Activated T-cell treated with anti-CD3 and anti-CD28 coated beads for 48 hours (primary cell): Measurements from ENCODE around the gene SMARCD2.
A peak's percentile ranks its signal among the peaks of the same experiment; 100 is the strongest.

Experiments
- DNase-seq: peaks from one replicate; pipeline ENCODE4 v3.0.0-alpha.2; 2020; ENCODE audit warnings: low read depth

The SMARCD2 gene

GRCh38 chr17:63832014-63832413, 10.5 kb downstream of the SMARCD2 start:
- no peak for DNase-seq

DNA sequence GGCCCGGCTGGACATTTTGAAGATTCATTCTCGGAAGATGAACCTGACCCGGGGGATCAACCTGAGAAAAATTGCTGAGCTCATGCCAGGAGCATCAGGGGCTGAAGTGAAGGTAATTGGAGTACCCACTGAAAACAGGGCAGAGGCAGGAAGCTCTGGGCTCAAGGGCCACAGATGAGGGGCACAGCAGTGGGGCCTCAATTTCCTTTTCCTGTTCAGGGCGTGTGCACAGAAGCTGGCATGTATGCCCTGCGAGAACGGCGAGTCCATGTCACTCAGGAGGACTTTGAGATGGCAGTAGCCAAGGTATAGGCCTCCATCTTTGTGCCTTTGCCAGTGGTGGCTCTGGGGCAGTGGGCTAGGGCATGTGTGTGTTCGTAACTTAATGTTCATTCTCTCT, 11.0 kb downstream of the SMARCD2 start:
- DNase-seq: no peak

- no peak for DNase-seq
Measured at GRCh38 chr17:63830904-63831491, 11.5 kb downstream of the SMARCD2 start.

GRCh38 chr17:63830278-63830677, 12.2 kb downstream of the SMARCD2 start:
- no peak for DNase-seq

GRCh38 chr17:63828936-63829335, 13.5 kb downstream of the SMARCD2 start:
- no peak for DNase-seq

DNA sequence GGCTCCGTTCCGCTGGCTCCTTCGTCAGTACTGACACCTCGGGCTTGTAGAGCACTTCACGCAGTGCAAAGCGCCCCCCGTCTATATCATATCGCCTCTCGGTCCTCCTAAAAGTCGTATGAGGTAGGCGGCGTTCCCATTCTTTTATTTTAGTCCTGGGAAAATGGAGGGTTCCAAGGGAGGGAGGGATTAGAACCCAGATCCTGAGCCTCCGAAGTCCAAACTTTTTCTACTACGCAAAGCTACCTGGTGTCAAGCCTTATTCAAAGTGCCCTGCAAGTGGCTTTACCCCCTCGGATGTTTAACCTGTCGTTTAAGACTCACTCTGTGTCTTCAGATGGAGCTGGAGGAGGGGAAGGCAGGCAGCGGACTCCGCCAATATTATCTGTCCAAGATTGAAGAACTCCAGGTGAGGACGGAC, 14.7 kb downstream of the SMARCD2 start:
- DNase-seq: no peak

DNA sequence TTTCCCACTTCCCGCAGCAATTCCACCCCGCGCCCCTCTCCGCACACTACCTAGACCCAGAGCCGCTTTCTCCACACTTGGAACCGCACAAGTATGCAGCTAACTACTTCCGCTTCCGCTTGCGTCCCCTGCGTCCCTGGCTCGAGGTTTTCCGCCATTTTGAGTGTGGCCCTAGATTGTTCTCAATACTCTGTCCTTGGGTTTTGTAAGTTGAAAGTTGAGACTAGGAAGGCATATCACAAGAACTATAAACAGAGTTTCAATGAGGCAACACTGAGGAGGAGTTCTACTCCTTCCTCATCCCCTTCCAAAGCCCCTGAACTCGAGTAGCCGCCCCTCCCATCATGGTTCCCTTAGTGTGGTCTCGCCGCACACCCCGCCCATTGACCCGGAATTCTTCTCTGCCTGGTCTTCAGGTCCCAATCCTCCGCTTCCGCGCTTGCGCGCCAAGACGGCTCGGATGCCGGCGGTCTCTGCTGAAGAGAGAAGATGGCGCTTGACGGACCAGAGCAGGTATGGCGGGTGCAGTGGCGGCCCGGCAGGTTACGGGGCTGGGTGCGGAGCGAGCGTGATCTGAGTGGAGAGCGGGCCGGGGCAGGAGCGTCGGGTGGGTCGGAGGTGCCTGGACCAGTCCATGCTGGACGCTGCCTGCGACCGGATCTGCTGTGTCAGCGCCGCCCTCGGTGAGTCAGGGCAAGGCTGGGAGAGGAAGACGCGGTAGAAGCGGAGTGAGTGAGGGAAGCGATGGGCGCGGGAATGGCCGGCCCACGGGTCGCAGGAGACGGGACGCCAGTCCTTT, 15.3 kb downstream of the SMARCD2 start, which contains the start of the genes FTSJ3 and PSMC5:
FTSJ3 (minus strand) TSS at position 662 of the 799 bp plus-strand sequence. CDS start 761 bp downstream, outside the sequence.
PSMC5 (plus strand) TSS at position 430 of the 799 bp plus-strand sequence; CDS start at position 490, 60 bp downstream.
- peak; percentile 90 for DNase-seq

DNA sequence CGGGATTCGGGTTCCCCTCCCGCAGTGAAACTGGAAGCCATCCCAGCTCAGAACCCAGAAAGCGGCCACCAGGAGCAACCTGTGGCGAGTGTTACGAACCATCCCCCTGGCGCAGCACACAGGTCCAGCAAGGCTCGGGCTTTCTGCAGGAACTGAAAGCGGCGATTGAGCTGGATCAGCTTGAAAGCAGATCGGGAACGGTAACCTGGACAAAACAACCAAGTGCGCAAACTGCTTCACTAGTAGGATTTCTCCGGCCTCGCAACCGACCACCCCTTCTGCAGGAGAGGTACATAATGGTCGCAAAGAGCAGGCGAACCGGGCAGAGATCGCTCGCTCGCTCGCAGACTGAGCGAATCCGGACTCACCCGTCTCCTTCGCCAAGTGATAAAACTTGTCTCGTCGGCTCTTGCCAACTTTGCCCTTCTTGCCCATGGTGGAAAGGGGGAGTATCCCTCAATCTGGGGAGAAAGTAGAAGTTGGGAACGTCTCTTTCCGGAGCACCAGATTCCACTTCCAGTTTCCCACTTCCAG, 15.9 kb downstream of the SMARCD2 start:
- DNase-seq: no peak

DNA sequence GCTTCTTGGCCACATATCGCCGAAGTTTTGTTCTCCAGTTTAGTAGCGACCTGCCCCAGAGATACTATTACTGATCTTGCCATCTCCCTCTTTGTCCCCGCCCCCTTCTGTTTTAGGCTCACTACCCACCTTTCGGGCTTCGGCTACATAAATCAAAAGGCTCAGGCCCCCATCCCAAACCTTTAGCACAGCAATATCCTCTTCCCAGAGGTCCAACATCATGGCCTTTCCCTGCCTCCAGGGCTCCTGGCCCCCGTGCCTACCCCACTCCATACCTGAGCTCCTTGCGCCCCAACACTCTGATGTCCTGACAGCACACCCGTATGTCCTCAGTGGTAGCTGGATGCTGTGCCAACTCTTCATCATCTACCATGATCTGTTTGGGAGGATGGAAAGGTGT, 18.1 kb downstream of the SMARCD2 start:
- no peak for DNase-seq

DNA sequence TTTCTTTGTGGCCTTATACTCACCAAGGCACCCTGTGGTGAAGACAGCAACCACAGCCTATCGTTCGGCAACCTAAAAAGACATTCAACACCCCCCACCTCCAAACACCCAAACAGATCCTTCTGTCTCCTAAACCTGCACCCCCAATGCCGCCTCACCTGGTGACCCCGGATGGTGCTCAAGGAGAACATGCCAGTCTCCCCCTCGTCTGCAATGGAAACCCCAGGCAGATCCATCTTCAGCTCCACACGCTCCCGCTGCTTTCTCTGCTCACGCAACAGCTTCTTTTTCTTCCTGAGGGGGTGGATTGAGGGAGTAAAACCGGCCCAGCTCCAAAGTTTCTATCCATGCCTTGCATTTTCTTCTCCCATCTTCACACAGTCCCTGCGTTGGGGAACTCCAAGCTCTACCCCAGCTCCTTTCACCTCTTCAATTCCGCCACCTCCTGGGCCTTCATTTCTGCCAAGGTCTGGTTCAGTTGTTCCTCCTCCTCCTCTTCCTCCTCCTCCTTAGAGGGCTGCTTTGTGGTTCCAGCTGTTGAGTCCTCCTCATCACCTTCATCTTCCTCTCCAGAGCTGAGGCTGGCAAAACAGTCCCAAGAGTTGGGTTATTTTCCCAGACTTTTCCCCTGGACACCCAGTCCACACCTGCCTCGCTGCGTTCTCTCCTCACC, 18.7 kb downstream of the SMARCD2 start:
- no peak for DNase-seq

DNA sequence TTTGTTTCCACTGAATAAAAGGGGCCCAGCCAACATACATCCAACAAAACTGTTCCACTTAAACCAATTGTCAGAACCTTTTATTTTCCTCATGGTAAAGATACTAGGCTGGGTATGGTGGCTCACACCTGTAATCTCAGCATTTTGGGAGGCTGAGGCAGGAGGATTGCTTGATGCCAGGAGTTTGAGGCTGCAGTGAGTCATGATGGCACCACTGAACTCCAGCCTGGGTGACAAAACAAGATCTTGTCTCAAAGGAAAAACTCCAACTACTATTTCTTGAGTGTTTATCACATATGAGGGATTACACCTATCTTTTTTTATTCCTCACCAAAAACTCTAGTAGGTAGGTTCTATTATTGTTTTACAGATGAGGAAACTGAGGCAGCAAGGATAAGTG, 19.9 kb downstream of the SMARCD2 start:
- DNase-seq: no peak

GRCh38 chr17:63821804-63822203, 20.7 kb downstream of the SMARCD2 start:
- DNase-seq: no peak

DNA sequence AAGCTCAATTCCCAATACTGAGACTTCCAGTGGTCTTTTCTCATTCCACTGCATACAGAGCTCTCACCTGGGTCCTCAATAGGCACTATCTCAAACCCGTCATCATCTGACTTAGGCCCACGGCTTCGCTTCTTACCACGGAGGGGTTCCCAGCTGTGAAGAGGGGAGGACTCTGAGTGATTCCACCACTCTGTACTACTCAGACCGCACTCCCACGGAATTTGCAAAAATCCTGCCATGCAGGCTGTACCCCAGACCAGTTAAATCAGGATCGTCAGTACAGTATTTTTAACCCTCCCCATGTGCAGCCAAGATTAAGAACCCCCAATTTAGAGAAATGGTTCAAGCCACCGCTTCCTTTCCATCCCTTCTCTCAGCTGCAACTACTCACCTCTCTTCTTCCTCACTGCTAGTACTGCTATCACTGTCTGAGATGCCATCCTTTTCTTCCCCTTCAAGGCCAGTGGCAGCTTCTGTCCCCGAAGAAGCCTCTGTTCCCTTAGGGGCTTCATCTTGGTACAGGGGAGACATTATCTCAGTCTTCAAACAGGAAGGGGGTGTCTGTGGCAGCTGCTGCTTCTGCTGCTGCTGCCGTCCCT, 21.4 kb downstream of the SMARCD2 start:
- DNase-seq: no peak

DNA sequence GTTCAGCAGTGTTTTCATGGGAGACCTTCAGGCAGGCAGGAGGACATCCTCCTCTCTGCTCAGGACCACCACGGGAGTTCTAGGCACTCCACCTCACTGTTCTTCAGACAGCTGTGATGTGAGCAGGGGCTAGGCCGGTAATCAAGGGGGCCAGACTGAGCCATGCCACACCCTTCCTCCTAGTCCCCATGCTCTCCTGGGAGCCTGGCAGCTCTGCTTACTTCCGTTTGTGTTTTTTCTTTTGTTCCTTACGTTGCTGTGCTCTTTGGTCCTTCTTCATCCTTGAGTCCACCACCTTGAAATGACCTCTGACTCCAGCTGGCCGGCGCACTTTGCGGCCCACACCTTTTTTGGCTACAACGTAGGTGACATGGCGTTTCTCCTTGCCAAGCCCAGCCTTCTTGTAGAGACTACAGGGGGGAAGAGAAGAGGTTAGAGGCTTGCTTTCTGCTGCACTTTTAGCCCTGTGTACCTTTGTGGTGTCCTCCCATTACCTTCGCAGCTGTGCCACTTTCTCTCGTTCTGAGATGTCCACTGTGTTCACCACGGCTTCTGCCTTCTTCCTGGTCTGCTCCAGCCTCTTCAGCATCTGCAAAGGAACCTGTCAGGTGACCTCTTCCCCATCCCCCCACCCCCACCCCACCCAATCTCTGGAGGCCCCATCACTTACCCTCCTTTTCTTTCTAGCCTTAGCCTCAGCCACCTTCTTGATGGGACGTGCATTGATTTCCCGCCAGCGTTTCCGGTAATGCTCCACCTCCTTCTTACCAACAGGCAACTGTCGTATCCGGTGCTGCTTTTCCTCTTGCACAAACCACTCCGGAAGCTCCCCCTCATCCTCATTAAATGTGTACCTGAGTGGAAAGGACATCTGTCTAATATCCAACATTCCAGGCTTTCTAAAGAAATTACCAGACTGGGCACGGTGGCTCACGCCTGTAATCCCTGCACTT, 22.6 kb downstream of the SMARCD2 start:
- DNase-seq: no peak

- DNase-seq: no peak
Measured at GRCh38 chr17:63819131-63819530, 23.4 kb downstream of the SMARCD2 start.

DNA sequence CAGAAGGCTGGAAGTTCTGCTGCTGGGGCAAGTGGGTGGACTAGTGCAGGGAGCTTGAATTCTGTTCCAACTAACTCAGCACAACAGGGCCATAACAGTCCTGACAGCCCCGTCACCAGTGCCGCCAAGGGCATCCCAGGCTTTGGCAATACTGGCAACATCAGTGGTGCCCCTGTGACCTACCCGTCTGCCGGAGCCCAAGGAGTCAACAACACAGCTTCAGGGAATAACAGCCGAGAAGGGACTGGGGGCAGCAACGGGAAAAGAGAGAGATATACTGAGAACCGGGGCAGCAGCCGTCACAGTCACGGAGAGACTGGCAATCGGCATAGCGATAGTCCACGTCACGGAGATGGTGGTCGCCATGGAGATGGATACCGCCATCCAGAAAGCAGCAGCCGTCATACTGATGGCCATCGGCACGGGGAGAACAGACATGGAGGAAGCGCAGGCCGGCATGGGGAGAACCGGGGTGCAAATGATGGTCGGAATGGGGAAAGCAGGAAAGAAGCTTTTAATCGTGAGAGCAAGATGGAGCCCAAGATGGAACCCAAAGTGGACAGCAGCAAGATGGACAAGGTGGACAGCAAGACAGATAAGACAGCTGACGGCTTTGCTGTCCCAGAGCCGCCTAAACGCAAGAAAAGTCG, 24.6 kb downstream of the SMARCD2 start:
- no peak for DNase-seq

- no peak for DNase-seq
Measured at GRCh38 chr17:63816669-63817068, 25.8 kb downstream of the SMARCD2 start.

DNA sequence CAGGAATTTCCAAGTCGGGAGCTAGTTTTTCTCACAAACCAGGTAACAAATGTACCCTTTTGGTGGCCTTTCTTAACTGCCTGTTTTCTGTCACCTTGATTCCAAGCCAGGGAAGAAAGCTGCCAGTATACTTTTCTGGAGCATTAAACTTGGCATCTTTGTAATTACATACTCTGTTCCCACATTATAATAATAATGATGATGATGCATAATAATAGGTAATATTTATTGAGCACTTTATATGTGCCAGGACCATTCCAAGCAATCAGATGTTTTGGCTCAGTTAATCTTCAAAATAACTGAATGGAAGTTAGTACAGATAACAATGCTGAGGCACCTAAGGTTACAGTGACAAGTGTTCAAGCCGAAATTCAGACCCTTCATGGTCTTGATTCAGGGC, 26.4 kb downstream of the SMARCD2 start:
- DNase-seq: no peak

- no peak for DNase-seq
Measured at GRCh38 chr17:63809970-63810369, 32.5 kb downstream of the SMARCD2 start.

GRCh38 chr17:63805591-63805990, 36.9 kb downstream of the SMARCD2 start:
- no peak for DNase-seq

DNA sequence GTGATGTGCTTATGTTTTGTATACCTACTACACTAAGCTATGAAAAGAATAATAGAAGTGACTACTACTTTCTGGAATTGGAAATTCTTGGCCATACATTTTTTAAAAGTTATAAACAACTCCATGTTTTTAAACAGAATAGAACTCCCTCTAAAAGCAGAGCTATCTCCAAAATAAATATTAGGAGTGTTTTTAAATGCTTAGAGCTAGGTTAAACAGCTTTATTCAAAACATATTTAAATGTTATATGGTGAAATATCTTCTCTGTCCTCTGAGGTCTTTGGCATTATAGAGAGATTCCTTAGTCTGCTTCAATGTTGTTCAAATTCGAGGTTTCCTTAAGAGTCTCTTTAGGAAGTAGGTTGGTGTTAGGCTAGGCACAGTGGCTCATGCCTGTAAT, 38.2 kb downstream of the SMARCD2 start:
- no peak for DNase-seq
